Upper lobe of left lung (tissue), 4 donors: ENCODE measurements around the gene PLXNA2.

Experiments
- CTCF ChIP-seq, 6 experiments: fragments of 450-650 bp in 4 of 6; fragments of 200-600 bp in 2 of 6; sonication (generic) in 2 of 6; IDR thresholded peaks; one replicate each; pipeline ENCODE4 v1.5.1; 2016 to 2019; ENCODE audit warnings: antibody characterized with exemption in 6 of 6
- EP300 ChIP-seq, 4 donors: sonication (generic); formaldehyde crosslinking; IDR thresholded peaks; one replicate each; pipeline ENCODE4 v1.5.1; 2017; ENCODE audit warnings: antibody characterized with exemption in 4 of 4, control low read depth in 2 of 4
- POLR2A ChIP-seq, 4 donors: fragments of 450-650 bp; IDR thresholded peaks; one replicate each; pipeline ENCODE4 v1.5.1; 2016 to 2017; ENCODE audit warnings: antibody characterized with exemption in 4 of 4, mild to moderate bottlenecking in 2 of 4

DNA sequence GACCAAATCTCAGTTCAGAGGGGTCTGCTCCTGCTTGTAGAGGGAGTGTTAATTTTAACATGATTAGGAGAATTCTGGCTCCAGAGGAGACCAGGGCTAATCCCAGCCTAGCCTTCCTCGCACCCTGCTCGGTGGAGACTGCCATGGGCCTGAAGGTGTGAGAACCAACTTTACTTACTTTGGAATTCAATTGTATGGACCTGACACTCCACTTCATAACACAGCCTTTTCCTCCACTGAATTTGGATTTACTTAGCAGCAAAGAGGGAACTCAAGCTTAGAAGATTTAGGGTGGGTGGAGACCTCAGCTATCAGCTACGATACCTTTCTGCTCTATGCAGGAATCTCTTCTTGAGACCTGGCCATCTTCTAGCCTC lies 11.5 kb downstream of the PLXNA2 start:
- TF ChIP-seq CTCF (IDR thresholded peaks at IDR 0.05) (no peak), POLR2A (IDR thresholded peaks at IDR 0.05) (no peak), EP300 (IDR thresholded peaks at IDR 0.05) (no peak)
